ENCODE results near the gene WDR5.

DNA sequence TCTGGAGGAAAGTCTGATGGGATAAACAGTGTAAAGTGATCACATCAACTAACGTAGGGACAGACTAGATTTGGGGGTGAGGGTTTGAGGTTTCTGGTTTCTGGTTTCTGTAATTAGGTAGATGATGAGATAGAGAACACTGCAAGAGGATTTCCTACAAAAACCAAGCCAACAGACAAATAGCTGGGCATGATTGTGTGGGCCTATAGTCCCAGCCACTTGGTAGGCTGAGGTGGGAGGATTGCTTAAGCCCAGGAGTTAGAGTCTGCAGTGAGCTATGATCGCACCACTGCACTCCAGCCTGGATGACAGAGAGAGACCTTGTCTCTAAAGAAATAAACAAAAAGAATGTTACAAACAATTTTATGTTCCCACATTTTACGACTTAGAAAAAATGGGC, 62.9 kb downstream of the WDR5 start:
- TF ChIP-seq, protein P1, sequence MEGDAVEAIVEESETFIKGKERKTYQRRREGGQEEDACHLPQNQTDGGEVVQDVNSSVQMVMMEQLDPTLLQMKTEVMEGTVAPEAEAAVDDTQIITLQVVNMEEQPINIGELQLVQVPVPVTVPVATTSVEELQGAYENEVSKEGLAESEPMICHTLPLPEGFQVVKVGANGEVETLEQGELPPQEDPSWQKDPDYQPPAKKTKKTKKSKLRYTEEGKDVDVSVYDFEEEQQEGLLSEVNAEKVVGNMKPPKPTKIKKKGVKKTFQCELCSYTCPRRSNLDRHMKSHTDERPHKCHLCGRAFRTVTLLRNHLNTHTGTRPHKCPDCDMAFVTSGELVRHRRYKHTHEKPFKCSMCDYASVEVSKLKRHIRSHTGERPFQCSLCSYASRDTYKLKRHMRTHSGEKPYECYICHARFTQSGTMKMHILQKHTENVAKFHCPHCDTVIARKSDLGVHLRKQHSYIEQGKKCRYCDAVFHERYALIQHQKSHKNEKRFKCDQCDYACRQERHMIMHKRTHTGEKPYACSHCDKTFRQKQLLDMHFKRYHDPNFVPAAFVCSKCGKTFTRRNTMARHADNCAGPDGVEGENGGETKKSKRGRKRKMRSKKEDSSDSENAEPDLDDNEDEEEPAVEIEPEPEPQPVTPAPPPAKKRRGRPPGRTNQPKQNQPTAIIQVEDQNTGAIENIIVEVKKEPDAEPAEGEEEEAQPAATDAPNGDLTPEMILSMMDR (conservative IDR thresholded peaks at IDR 0.05; ENCODE audit: low read depth, low read length) = no peak
- TF ChIP-seq EZH2phosphoT487 (IDR thresholded peaks at IDR 0.05; ENCODE audit: borderline replicate concordance, low read length) = no peak
